ENCODE data around the gene FOXO6.

GRCh38 chr1:41360074-41360785 lies 1.0 kb upstream of the FOXO6 start:
- TF ChIP-seq FOXM1 (IDR thresholded peaks at IDR 0.05; ENCODE audit: borderline replicate concordance): no peak
- no peak for TF ChIP-seq TARDBP (IDR thresholded peaks at IDR 0.05)
- no peak for TF ChIP-seq FOXA1 (IDR thresholded peaks at IDR 0.05)
- no peak for TF ChIP-seq LEF1 (IDR thresholded peaks at IDR 0.05; ENCODE audit: borderline replicate concordance)
- TF ChIP-seq SUZ12 (IDR thresholded peaks at IDR 0.05): no peak
- no peak for TF ChIP-seq NFRKB (IDR thresholded peaks at IDR 0.05)
- no peak for TF ChIP-seq BHLHE40 (IDR thresholded peaks at IDR 0.05; ENCODE audit: borderline replicate concordance)
- no peak for TF ChIP-seq ZNF384 (IDR thresholded peaks at IDR 0.05)
- TF ChIP-seq ELF4 (IDR thresholded peaks at IDR 0.05): no peak
- no peak for TF ChIP-seq ARNT (IDR thresholded peaks at IDR 0.05)
- TF ChIP-seq FOXK2 (IDR thresholded peaks at IDR 0.05): no peak
- no peak for TF ChIP-seq SP1 (IDR thresholded peaks at IDR 0.05)
- no peak for TF ChIP-seq L3MBTL2 (conservative IDR thresholded peaks at IDR 0.05)

Data from HEK293T (cell line).